BLaER1 treated with 17β-estradiol and CSF1 and Interleukin-3, amounts not matched to agents 10 nM and 100 nM (cell line): ENCODE measurements around the gene MSN.
"Not testable (repeated sequence)": the region's sequence is repeated elsewhere in the genome, so short reads cannot be mapped to it uniquely, and the experiment has no call there.

Experiments used
- H3K27ac ChIP-seq, 11 experiments: shearing (Covaris generic); formaldehyde crosslinking; 2 replicates each; pipeline ENCODE4 v1.8.1; 2022
- H3K27me3 ChIP-seq, 11 experiments: shearing (Covaris generic); formaldehyde crosslinking; 2 replicates each; pipeline ENCODE4 v1.8.1; 2022
- H3K36me3 ChIP-seq, 11 experiments: shearing (Covaris generic); formaldehyde crosslinking; 2 replicates each; pipeline ENCODE4 v1.8.1; 2022
- H3K4me1 ChIP-seq, 10 experiments: shearing (Covaris generic); formaldehyde crosslinking; 2 replicates each; pipeline ENCODE4 v1.8.1; 2022
- H3K4me2 ChIP-seq, 11 experiments: shearing (Covaris generic); formaldehyde crosslinking; 2 replicates each; pipeline ENCODE4 v1.8.1; 2022
- H3K4me3 ChIP-seq, 10 experiments: shearing (Covaris generic); formaldehyde crosslinking; 2 replicates each; pipeline ENCODE4 v1.8.1; 2022
- H3K9ac ChIP-seq, 11 experiments: shearing (Covaris generic); formaldehyde crosslinking; 2 replicates each; pipeline ENCODE4 v1.8.1; 2022
- H3K9me3 ChIP-seq, 11 experiments: shearing (Covaris generic); formaldehyde crosslinking; replicated peaks in 1 of 11; 2 replicates each; pipeline ENCODE4 v1.8.1; 2022
- H4K20me1 ChIP-seq, 11 experiments: shearing (Covaris generic); formaldehyde crosslinking; 2 replicates each; pipeline ENCODE4 v1.8.1; 2022
- Cebpa-rat ChIP-seq, 11 experiments: shearing (Covaris generic); IDR thresholded peaks; 2 replicates each; pipeline ENCODE4 v1.8.1; 2022

Gene MSN

GRCh38 chrX:65752294-65752693 lies 84.8 kb downstream of the MSN start:
- H3K36me3 ChIP-seq: no peaks in the 10 kb centered on the region
- H3K27ac ChIP-seq: peak overlapping the region in 8 of 11 experiments; percentile 56 to 87 (median 75); a peak in 15 of 22 replicates
- peaks cover 44 to 92% (median 86%) of the 10 kb centered on the region in 11 experiments; a peak in 21 of 22 replicates for H3K27me3 ChIP-seq
- H3K4me3 ChIP-seq: no peak overlapping the region
- peak overlapping the region in 9 of 11 experiments; percentile 32 to 66 (median 54); a peak in 15 of 22 replicates for H3K4me2 ChIP-seq
- no peaks in the 10 kb centered on the region for H4K20me1 ChIP-seq
- peaks cover 16 to 28% (median 25%) of the 10 kb centered on the region in 10 experiments; a peak in 19 of 20 replicates for H3K4me1 ChIP-seq
- H3K9ac ChIP-seq: peak overlapping the region in 5 of 11 experiments; percentile 38 to 70 (median 44); a peak in 7 of 22 replicates
- H3K9me3 ChIP-seq: peaks cover 10 to 25% (median 19%) of the 10 kb centered on the region in 11 experiments; a peak in 19 of 22 replicates
- no peak for TF ChIP-seq Cebpa-rat (IDR thresholded peaks at IDR 0.05)

GRCh38 chrX:65755786-65756185 lies 88.3 kb downstream of the MSN start:
- Histone ChIP-seq H3K4me3 (no peak overlapping the region), H3K9ac (no peak overlapping the region), H3K27me3 (peaks cover 27 to 79% (median 62%) of the 10 kb centered on the region in 11 experiments; a peak in 21 of 22 replicates), H4K20me1 (no peaks in the 10 kb centered on the region), H3K4me2 (no peak overlapping the region; a peak in 1 of 22 replicates), H3K9me3 (peaks cover 15 to 27% (median 21%) of the 10 kb centered on the region in 11 experiments; a peak in 21 of 22 replicates), H3K4me1 (peaks cover 9 to 20% (median 17%) of the 10 kb centered on the region in 10 experiments; a peak in 19 of 20 replicates), H3K27ac (no peak overlapping the region), H3K36me3 (no peaks in the 10 kb centered on the region)
- no peak for TF ChIP-seq Cebpa-rat (IDR thresholded peaks at IDR 0.05)

GRCh38 chrX:65757943-65758342 lies 90.5 kb downstream of the MSN start:
- Histone ChIP-seq H3K9ac (no peak overlapping the region), H3K4me3 (no peak overlapping the region), H3K9me3 (peaks cover 13 to 34% (median 20%) of the 10 kb centered on the region in 11 experiments; a peak in 20 of 22 replicates), H3K27ac (no peak overlapping the region), H3K4me2 (no peak overlapping the region), H3K4me1 (no peaks in the 10 kb centered on the region), H4K20me1 (no peaks in the 10 kb centered on the region), H3K36me3 (no peaks in the 10 kb centered on the region), H3K27me3 (peaks cover 16 to 76% (median 57%) of the 10 kb centered on the region in 11 experiments; a peak in 21 of 22 replicates)
- TF ChIP-seq Cebpa-rat (IDR thresholded peaks at IDR 0.05): no peak

- no peak overlapping the region for H3K27ac ChIP-seq
- H3K4me3 ChIP-seq: no peak overlapping the region
- H4K20me1 ChIP-seq: no peaks in the 10 kb centered on the region
- H3K4me2 ChIP-seq: no peak overlapping the region
- H3K9ac ChIP-seq: no peak overlapping the region
- H3K36me3 ChIP-seq: no peaks in the 10 kb centered on the region
- H3K27me3 ChIP-seq: peaks cover 16 to 76% (median 57%) of the 10 kb centered on the region in 11 experiments; a peak in 21 of 22 replicates
- no peaks in the 10 kb centered on the region for H3K4me1 ChIP-seq
- H3K9me3 ChIP-seq: peaks cover 9 to 30% (median 16%) of the 10 kb centered on the region in 11 experiments; a peak in 20 of 22 replicates
- TF ChIP-seq Cebpa-rat (IDR thresholded peaks at IDR 0.05): no peak
Measured at GRCh38 chrX:65758505-65758904, 91.1 kb downstream of the MSN start.

GRCh38 chrX:65759525-65759924 lies 92.1 kb downstream of the MSN start:
- peaks cover 21 to 76% (median 58%) of the 10 kb centered on the region in 11 experiments; a peak in 21 of 22 replicates for H3K27me3 ChIP-seq
- H3K4me1 ChIP-seq, H3K36me3 ChIP-seq, H3K4me2 ChIP-seq, H4K20me1 ChIP-seq, H3K27ac ChIP-seq, H3K9ac ChIP-seq, H3K4me3 ChIP-seq: not testable (repeated sequence)
- peaks cover 0 to 24% (median 9%) of the 10 kb centered on the region in 11 experiments; a peak in 14 of 22 replicates for H3K9me3 ChIP-seq

GRCh38 chrX:65769564-65770292 lies 102.3 kb downstream of the MSN start:
- no peak overlapping the region for H3K4me3 ChIP-seq
- no peaks in the 10 kb centered on the region for H4K20me1 ChIP-seq
- H3K27ac ChIP-seq: no peak overlapping the region
- TF ChIP-seq Cebpa-rat (IDR thresholded peaks at IDR 0.05): no peak
- H3K27me3 ChIP-seq: peaks cover 18 to 59% (median 51%) of the 10 kb centered on the region in 11 experiments; a peak in 21 of 22 replicates
- peaks cover 0 to 8% (median 0%) of the 10 kb centered on the region in 11 experiments; a peak in 2 of 22 replicates for H3K9me3 ChIP-seq
- H3K9ac ChIP-seq: no peak overlapping the region
- peak overlapping the region in 3 of 11 experiments; percentile 32 to 57 (median 44); a peak in 4 of 22 replicates for H3K4me2 ChIP-seq
- peaks cover 0 to 23% (median 0%) of the 10 kb centered on the region in 10 experiments; a peak in 5 of 20 replicates for H3K4me1 ChIP-seq
- no peaks in the 10 kb centered on the region for H3K36me3 ChIP-seq

GRCh38 chrX:65772842-65773241 lies 105.4 kb downstream of the MSN start:
- Histone ChIP-seq H3K4me3 (no peak overlapping the region), H3K4me1 (peaks cover 0 to 22% (median 0%) of the 10 kb centered on the region in 10 experiments; a peak in 5 of 20 replicates), H3K27me3 (peaks cover 10 to 54% (median 43%) of the 10 kb centered on the region in 11 experiments; a peak in 19 of 22 replicates), H3K36me3 (no peaks in the 10 kb centered on the region), H3K27ac (no peak overlapping the region), H3K9me3 (no peaks in the 10 kb centered on the region; a peak in 1 of 22 replicates), H4K20me1 (no peaks in the 10 kb centered on the region), H3K9ac (no peak overlapping the region), H3K4me2 (no peak overlapping the region)
- TF ChIP-seq Cebpa-rat (IDR thresholded peaks at IDR 0.05): no peak

- no peaks in the 10 kb centered on the region for H3K9me3 ChIP-seq
- no peak overlapping the region for H3K27ac ChIP-seq
- H3K36me3 ChIP-seq: no peaks in the 10 kb centered on the region
- H3K4me3 ChIP-seq: no peak overlapping the region
- H3K4me1 ChIP-seq: peaks cover 0 to 8% (median 2%) of the 10 kb centered on the region in 10 experiments; a peak in 6 of 20 replicates
- H3K9ac ChIP-seq: no peak overlapping the region
- no peaks in the 10 kb centered on the region for H4K20me1 ChIP-seq
- TF ChIP-seq Cebpa-rat (IDR thresholded peaks at IDR 0.05): no peak
- no peak overlapping the region for H3K4me2 ChIP-seq
- H3K27me3 ChIP-seq: peaks cover 8 to 66% (median 52%) of the 10 kb centered on the region in 11 experiments; a peak in 20 of 22 replicates
Measured at GRCh38 chrX:65781845-65782244, 114.4 kb downstream of the MSN start.

- no peaks in the 10 kb centered on the region for H3K36me3 ChIP-seq
- TF ChIP-seq Cebpa-rat (IDR thresholded peaks at IDR 0.05): no peak
- H3K27me3 ChIP-seq: peaks cover 19 to 71% (median 59%) of the 10 kb centered on the region in 11 experiments; a peak in 21 of 22 replicates
- H3K9me3 ChIP-seq: peaks cover 0 to 12% (median 0%) of the 10 kb centered on the region in 11 experiments; a peak in 5 of 22 replicates
- no peaks in the 10 kb centered on the region for H4K20me1 ChIP-seq
- no peak overlapping the region for H3K27ac ChIP-seq
- H3K9ac ChIP-seq: no peak overlapping the region
- peaks cover 0 to 8% (median 2%) of the 10 kb centered on the region in 10 experiments; a peak in 6 of 20 replicates for H3K4me1 ChIP-seq
- H3K4me2 ChIP-seq: peak overlapping the region in 7 of 11 experiments; percentile 5 to 41 (median 31); a peak in 6 of 22 replicates
- H3K4me3 ChIP-seq: no peak overlapping the region
Measured at GRCh38 chrX:65783746-65784145, 116.3 kb downstream of the MSN start.
